DMS79 (cell line): ENCODE measurements around the gene MKKS.

ENCODE experiments used
- DNase-seq: peaks from one replicate; lab custom pipeline; 2025; lab: John Stamatoyannopoulos, UW

The MKKS gene

GRCh38 chr20:10368702-10369041, 65.3 kb downstream of the MKKS start:
- peak; percentile 47 for DNase-seq

- DNase-seq: no peak
Measured at GRCh38 chr20:10367943-10368701, 65.9 kb downstream of the MKKS start.

GRCh38 chr20:10367693-10367942, 66.4 kb downstream of the MKKS start:
- no peak for DNase-seq

- DNase-seq: no peak
Measured at GRCh38 chr20:10366898-10367692, 66.9 kb downstream of the MKKS start.

GRCh38 chr20:10362674-10363073, 71.3 kb downstream of the MKKS start:
- no peak for DNase-seq

- no peak for DNase-seq
Measured at GRCh38 chr20:10360878-10361277, 73.1 kb downstream of the MKKS start.

- no peak for DNase-seq
Measured at GRCh38 chr20:10359621-10360040, 74.4 kb downstream of the MKKS start.

GRCh38 chr20:10357974-10358373, 76.0 kb downstream of the MKKS start:
- DNase-seq: no peak

GRCh38 chr20:10357061-10357708, 76.8 kb downstream of the MKKS start:
- no peak for DNase-seq

GRCh38 chr20:10356628-10357027, 77.4 kb downstream of the MKKS start:
- no peak for DNase-seq

GRCh38 chr20:10352934-10353824, 80.8 kb downstream of the MKKS start:
- no peak for DNase-seq
